OCI-M2 (cell line): ENCODE data around the gene TRAPPC10.
"Not testable (repeated sequence)": the region's sequence is repeated elsewhere in the genome, so short reads cannot be mapped to it uniquely, and the experiment has no call there.

Source experiments
- DNase-seq: peaks from one replicate; lab custom pipeline; 2025; ENCODE audit not compliant: unreplicated experiment; lab: John Stamatoyannopoulos, UW

The TRAPPC10 gene

DNA sequence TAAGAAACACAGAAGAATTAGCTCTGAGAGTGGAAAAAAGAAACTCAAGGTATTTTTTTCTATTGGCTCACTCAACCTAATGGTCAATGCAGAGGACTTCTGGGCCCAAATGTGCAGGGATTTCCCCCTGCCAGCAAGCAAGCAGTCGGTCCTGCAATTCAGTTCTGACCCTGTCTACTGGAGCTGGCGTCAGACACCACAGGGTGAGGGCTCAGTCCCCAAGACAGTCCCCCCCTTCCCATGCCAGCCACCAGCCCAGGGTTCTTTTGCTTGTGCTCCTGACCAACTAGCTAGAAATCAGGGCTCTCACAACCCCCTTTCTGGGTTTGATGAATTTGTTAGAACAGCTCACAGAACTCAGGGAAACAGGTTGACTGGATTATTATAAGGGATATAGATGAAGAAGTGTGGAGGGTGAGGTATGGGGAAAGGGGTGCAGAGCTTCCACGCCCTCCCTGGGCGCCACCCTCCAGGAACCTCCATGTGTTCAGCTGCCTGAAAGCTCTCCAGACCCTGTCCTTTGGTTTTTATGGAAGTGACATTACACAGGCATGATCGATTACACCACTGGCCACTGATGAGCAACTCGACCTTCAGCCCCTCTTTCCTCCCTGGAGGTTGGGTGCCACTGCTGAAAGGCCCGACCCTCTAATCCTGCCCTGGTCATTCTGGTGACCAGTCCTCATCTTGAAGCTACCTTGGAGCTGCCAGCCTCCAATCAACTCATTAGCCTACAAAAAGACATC, 72.6 kb downstream of the TRAPPC10 start:
- DNase-seq: no peak

DNA sequence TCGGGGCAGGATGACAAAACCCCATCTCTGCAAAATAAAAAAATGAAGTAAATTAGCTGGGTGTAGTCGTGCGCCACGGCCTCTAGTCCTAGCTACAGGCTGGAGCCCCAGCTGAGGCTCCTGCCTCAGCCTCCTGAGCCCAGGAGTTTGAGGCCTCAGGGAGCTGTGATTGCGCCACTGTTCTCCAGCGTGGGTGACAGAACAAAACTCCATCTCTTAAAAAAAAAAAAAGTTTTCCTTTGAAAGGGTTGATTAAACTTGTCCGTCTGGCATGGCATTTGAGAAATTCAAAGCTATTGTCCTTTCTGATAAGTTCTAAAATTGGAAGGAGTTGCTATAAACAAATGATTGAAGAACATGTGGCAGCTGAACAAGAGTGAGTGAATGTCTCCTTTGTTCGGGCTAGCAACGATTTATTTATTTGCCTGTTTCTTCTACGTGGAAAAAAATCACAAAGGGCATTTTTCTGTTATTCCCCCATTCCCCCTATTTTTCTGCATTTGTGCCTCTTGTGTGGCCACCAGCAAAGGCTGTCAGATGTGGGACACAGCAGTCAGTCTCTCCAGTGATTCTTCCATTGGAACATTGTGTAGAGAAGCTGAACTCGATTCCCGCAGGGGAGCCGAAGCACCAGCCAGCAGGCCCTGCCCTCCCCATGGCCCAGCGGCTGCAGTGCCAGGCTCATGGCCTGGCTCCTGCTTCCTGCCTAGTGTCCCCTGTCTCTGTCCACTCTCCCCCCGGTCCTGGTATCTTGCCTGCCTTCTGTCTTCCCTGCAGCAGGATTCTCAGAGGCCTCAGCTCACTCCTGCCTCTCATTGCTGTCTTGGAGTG, 73.6 kb downstream of the TRAPPC10 start:
- no peak for DNase-seq

DNA sequence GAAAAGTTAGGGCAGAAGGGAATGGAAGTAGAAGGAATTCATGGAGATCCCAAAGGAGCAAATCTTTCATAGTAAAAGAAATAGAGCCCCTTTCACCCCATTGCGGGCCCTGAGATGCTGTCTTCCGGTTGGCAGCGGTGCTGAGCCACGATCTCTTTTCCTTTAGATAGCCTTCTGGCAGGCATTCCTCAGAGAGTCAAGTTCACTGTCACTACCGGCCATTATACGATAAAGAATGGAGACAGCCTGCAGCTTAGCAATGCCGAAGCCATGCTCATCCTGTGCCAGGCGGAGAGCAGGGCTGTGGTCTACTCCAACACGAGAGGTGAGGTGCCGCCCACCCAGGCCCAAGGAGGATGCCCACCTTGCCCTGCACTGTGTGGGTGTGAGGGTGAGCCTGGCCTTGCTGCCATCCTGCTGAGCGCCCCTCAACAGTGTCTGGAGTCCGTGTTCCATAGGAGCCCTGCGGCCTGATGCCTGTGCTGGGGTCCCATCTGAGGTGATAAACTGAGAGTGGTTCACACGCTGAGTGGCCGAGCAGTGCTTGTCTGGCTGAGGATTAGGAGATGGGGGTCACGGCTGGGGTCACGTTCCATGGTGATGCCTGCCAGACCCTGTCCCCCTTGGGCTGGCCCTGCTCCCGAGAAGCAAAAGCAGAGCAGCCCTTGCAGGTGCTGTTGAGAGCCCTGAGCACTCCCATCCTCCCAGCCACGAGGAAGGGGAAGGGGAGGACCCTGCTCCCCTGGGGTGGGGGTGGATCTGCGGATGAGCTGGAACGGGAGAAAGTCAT, 74.7 kb downstream of the TRAPPC10 start:
- no peak for DNase-seq

DNA sequence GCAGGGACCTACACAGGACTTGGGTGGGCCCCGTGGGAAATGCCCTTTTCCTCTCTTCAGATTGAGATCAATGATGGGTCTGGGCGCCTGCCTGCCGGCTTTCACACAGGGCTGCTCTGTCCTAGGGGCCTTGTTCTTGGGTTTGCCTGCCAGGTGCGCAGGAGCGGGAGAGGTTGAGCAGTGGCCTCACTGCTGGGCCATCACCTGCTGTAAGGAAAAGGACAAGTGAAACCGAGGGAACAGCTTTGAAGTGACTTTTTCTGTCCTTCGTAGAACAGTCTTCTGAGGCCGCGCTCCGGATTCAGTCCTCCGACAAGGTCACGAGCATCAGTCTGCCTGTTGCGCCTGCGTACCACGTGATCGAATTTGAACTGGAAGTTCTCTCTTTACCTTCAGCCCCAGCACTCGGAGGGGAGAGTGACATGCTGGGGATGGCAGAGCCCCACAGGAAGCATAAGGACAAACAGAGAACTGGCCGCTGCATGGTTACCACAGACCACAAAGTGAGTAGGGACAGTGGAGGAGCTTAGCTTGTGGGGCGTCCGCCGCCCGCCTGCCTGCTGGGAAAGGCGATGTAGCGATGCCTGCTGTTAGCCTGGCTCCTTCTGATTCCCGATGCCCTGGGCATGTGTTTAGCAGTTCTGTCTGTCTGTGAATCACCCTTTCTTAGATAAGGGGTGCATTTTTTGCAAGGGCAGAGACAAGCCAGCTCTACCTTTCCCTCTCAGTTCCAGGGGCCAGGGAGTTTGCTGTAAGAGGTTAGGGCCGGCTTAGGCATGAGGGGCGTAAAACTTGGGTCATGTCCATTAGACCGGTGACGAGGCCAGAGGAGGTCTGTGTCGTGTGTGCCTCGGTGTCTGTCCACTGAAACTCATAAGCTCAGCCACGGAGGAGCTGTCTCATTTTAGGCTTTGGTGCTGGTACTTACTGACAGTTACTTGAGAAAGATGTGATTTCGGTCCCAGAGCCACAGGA, 75.6 kb downstream of the TRAPPC10 start:
- no peak for DNase-seq

DNA sequence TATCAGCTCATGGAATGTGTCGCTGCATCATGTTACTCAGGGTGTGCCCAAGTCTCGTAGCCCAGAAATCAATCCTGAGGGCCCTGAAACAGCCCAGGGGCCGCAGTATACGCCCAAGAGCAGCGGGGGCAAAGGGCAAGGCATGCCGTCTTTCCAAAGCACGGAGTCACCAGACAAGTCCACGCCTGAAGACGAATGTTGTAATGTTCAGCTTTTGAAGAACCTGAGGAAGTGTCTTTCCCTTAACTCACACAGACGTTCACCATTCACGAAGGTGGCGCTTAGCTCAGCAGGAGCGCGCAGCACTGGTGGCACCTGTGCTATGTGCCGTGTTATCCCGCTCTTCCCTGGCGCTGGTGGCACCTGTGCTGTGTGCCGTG, 76.3 kb downstream of the TRAPPC10 start:
- no peak for DNase-seq

DNA sequence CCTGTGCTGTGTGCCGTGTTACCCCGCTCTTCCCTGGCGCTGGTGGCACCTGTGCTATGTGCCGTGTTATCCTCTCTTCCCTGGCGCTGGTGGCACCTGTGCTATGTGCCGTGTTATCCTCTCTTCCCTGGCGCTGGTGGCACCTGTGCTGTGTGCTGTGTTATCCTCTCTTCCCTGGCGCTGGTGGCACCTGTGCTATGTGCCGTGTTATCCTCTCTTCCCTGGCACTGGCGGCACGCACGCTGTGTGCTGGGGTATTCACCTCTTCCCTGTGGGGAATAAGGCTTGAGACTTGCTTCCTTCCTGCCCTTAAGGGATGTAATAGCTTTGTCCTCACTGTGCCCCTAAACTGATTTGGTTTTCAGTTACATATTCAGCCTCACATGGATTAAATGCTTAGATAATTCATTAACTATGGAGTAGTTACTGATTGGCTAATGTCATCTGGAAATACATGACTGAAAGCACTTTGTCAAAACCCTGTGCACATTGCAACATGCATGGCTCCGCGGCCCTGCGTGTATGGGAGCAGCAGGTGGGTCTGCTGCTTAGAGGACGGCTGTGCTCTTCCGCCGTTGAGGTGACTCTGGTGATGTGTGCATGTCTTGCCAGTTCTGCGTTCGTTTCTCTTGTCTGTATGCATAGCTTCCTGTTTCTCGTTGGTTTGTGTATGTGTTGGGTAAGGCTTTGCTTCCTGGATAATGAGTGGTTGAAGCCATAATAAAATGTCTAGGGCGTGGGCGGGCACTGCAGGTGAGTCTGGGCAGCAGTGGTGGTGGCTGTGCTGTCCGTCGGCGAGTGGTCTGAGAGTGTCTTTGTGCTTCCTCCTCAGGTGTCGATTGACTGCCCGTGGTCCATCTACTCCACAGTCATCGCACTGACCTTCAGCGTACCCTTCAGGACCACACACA, 77.1 kb downstream of the TRAPPC10 start:
- DNase-seq: no peak

DNA sequence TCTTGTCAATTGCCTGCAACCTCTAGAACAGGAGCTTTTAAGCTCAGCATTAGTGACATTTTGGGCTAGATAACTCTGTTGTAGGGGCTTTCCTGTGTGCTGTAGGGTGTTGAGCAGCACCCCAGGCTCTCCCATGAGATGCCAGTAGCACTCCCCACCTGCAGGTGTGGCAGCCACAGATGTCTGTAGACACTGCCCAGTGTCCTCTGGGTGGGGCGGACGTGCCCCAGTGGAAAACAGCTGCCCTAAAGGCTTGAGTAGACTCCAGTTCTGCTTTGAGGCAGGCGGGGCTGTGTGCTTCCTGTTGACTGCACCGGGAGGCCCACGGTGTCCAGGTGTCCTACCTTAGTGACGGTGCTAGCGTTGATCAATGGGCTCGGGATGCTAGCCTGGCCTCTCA, 78.2 kb downstream of the TRAPPC10 start:
- no peak for DNase-seq

DNA sequence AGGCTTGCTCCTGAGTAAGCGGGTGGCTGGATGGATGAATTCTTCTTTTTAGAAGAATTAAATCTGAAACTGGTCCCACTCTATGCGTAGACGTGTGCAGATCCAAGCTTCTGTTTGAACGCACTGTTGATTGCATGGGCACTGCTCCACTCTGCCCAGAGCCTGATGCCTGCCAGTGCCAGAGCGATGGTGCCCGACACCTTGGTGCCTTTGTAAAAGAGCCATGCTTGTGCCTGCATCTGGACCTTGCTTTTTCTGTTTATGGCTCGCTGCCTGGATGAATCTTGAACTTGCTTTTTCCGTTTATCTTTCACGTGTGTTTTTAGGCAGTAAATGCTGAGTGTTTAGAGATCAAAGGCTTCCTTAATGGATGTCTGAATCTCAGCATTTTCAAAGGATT, 80.1 kb downstream of the TRAPPC10 start:
- DNase-seq: no peak

DNA sequence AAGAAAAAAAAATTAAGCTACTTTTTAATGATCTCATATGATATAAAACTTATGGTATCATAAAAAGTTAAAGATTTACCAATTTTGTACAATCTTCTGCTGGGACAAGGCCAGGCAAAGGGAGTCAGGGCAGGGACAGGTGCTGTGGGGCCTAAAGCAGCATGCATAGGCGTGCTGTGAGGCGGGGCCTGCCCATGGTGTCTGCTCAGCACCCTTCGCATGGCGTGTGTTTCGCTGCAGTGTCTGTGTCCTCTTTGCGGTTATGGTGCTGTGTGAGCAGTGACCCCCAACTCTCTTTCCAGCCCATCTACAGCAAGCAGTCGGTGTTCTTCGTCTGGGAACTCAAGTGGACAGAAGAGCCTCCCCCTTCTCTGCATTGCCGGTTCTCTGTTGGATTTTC, 81.7 kb downstream of the TRAPPC10 start:
- no peak for DNase-seq

DNA sequence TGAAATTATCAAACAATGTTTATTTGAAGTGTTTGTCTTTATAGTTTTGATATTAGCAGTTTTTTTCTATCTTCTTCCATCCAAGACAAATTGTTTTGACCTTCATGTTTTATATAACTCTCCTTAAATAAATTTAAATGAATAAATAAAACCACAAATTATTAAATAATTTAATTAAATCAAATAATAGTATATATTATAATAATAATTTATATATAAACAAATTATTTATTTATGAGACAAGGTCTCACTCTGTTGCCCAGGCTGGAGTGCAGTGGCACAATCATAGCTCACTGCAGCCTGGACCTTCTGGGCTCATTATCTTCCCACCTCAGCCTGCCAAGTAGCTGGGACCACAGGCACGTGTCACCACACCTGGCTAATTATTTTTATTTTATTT, 82.7 kb downstream of the TRAPPC10 start:
- no peak for DNase-seq

DNA sequence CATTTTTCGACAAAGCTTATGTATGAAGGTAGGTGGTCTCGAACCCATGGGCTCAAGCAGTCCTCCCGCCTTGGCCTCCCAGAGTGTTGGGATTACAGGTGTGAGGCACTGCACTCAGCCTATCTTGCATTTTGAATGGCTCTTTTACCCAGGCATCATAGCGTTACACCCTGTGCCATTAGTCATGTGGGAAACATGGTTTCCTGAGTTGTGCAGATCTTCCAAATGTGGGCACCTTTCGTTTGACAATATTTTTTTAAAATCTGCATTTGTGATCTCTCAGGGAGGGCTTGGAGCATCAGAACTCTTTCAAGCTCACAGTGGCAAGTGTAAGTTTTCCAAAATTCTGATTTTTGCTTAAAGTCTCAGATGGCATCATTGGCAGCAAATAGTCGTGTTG, 86.4 kb downstream of the TRAPPC10 start:
- not testable (repeated sequence) for DNase-seq

DNA sequence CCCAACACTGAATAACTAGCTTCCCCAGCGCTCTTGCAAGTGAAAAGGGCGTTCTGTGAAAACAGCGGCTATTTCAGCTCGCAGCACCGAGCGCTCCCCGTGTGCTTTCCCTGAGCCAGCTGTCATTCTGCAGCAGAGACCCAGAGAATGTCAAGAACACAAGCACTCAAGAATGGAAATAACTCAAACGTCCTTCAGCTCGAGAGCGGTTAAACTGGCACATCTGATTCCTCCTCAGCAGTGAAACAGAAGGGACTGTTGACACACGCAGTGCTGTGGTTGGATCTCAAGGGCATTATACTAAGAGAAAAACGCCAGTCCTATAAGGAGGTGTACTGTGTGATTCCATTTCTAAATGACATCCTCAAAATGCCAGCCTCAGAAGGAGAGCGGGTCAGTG, 86.9 kb downstream of the TRAPPC10 start:
- DNase-seq: not testable (repeated sequence)

DNA sequence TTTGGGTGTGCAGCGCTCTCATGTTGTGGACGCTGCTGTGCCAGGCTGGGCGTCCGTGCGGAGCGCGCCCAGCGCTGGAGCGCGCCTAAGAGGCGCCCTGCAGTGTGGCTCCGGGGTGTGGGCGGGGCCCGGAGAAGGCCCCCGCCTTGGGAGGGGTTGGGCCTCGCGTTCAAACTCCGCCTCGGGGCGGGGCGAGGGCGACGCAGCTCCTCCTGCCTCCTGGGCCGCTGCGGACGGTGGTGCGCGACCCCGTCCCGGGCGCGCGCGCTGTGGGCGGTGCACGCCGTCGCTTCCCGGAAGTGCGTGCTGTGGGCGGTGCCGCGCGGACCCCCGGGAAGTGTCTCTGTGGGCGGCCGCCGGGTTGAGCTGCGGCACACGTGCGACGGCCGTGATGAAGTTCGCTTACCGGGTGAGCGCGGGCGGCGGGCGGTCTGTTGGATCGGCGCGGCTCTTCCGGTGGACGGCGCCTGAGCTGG, 95.0 kb downstream of the TRAPPC10 start, which contains the start of gene PWP2:
Gene PWP2, plus strand, starts transcription at position 374 of the 476 bp plus-strand sequence. Its CDS starts 18 bp downstream, at position 392.
- not testable (repeated sequence) for DNase-seq

DNA sequence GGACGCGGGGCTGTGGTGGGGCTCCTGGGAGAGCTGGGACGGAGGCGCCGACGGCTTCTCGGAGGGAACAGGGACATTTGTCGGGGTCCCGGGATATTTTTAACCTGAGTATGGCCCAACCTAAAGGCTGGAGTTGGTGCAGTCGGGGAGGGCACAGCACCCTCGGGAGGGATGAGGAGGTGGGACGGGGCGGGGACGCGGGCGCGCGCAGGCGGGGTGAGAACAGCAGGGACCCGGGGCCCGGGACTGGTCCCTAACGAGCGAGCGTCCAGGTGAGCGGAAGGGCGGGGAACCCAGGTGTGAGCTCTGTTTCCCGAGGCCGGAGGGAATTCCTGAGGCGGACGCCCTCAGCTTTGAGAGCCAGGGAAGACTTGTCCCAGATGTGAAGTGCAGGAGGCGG, 95.5 kb downstream of the TRAPPC10 start:
- DNase-seq: not testable (repeated sequence)

DNA sequence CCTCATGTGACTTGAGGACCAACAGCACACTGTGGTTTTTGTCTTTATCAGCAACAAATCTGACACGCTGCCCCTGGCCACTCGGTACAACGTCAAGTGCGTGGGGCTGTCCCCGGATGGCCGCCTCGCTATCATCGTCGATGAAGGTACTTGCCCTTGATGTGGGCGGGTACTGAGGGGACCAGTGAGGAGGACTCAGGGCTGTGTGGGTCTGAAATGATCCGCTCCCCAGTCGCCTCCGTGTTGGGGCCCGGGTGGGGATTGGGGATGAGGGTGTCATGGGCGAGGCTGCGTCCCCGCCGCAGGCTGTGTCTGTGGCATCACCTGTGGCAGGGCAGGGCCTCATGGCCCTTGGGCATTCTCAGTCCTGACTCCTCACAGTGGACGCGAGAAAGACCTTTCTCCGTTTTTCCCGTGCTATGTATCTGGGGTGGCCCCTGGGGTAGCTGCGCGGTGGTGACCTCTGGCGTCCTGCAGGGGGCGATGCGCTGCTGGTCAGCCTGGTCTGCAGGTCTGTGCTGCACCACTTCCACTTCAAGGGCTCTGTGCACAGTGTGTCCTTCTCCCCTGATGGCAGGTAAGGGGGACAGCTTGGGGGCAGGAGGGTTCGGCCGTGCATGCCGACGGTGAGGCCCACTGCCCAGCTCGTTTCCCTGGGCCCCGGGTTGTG, 101.7 kb downstream of the TRAPPC10 start:
- not testable (repeated sequence) for DNase-seq

DNA sequence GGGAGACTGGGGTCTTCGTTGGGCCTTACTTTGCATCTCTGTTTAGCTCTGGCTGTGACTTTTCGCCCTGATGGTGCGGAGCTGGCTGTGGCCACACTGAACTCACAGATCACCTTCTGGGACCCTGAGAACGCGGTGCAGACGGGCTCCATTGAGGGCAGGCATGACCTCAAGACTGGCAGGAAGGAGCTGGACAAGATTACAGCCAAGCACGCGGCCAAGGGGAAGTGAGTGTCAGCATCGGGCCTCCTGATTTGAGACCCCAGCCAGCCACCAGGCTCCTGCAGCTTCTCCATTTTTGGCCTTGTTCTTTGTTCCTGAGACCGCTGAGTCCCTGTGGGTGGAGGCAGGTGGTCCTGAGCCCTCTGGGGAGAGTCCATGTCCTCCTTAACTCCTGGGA, 110.0 kb downstream of the TRAPPC10 start:
- DNase-seq: not testable (repeated sequence)

DNA sequence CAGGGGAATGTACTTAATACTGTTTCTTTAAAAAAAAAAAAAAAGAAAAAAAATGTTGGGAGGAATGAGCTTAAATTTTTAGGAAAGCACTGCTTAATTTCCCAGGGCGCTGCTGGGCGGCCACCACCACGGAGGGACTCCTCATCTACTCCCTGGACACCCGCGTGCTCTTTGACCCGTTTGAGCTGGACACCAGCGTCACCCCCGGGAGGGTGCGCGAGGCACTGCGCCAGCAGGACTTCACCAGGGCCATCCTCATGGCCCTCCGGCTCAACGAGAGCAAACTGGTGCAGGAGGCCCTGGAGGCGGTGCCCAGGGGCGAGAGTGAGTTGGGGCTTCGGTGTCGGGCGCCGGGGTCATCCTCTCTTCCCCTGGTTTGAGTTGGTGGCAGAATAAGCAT, 115.7 kb downstream of the TRAPPC10 start:
- DNase-seq: not testable (repeated sequence)

DNA sequence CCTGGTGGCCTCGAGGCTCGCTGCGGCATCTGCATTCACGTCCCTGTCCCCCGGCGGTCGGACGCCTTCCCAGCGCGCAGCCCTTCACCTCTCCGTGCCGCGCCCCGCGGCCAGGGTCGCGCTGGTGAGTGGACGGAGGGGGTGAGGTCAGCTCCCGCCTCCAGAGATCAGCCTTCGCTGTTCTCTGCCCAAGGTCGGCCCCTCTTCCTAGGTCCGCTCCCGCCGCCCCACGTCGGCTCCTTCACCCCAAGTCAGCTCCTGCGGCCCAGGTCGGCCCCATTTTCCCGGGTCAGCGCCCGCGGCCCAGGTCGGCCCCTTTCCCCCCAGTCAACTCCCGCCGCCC, 121.6 kb downstream of the TRAPPC10 start:
- not testable (repeated sequence) for DNase-seq

DNA sequence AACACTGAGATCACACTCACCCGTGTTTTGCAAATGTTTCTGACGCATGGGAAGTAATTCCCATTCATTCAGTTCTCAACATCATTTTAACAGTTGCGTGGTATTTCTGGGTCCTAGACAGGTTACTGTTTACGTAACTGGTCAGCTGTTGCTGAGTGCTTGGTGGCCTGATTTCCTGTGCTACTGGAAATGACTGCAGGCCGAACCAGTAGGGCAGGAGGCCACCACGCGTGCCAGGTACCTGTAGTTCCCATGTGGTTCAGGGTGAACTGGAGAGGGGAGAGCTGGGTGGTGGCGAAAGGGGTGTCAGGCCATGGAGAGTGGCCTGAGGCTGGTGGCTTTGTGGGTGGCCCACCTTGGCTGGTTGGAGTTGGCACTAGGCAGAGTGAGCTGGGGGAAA, 122.6 kb downstream of the TRAPPC10 start:
- DNase-seq: not testable (repeated sequence)
